ENCODE results near the gene TMEM181.

- TF ChIP-seq CTCF (IDR thresholded peaks at IDR 0.05) (no peak), POLR2A (IDR thresholded peaks at IDR 0.05) (no peak), EP300 (IDR thresholded peaks at IDR 0.05) (no peak)
Measured at GRCh38 chr6:158620963-158621693, 61.2 kb downstream of the TMEM181 start.
